ENCODE results near the gene ABHD12.

The ABHD12 gene

GRCh38 chr20:25254986-25255680 is 135.5 kb downstream of the ABHD12 start:
- ATAC-seq, result peak; percentile 75
- TF ChIP-seq GLIS3 (CRISPR knock-in tag; IDR thresholded peaks at IDR 0.05) (no peak), BACH2 (CRISPR knock-in tag; IDR thresholded peaks at IDR 0.05; ENCODE audit: borderline replicate concordance) (no peak), ZNF565 (CRISPR knock-in tag; conservative IDR thresholded peaks at IDR 0.05; ENCODE audit: low read depth) (no peak), ZNF70 (CRISPR knock-in tag; IDR thresholded peaks at IDR 0.05) (no peak)

- TF ChIP-seq ARNTL (CRISPR knock-in tag; IDR thresholded peaks at IDR 0.05; ENCODE audit: borderline replicate concordance, low read depth), result no peak
- no peak for TF ChIP-seq ZFP3 (CRISPR knock-in tag; IDR thresholded peaks at IDR 0.05)
- peak; percentile 81 for TF ChIP-seq TCF4 (CRISPR knock-in tag; IDR thresholded peaks at IDR 0.05; ENCODE audit: borderline replicate concordance)
- TF ChIP-seq CREB5 (CRISPR knock-in tag; IDR thresholded peaks at IDR 0.05; ENCODE audit: low read depth), result no peak
- TF ChIP-seq ISL1 (CRISPR knock-in tag; IDR thresholded peaks at IDR 0.05), result peak; percentile 80
- 0 out of 2 replicates have a peak, but pooled peaks have one; percentile 57 for TF ChIP-seq TSHZ2 (CRISPR knock-in tag; IDR thresholded peaks at IDR 0.05)
- ATAC-seq, result peak; percentile 40
These were observed 136.1 kb downstream of the ABHD12 start for GRCh38 chr20:25254571-25254970.

GRCh38 chr20:25253606-25254275 is 136.9 kb downstream of the ABHD12 start:
- no peak for ATAC-seq
- TF ChIP-seq PATZ1 (CRISPR knock-in tag; IDR thresholded peaks at IDR 0.05; ENCODE audit: borderline replicate concordance), result no peak
- TF ChIP-seq ZFP3 (CRISPR knock-in tag; IDR thresholded peaks at IDR 0.05), result no peak

GRCh38 chr20:25252686-25253421 is 137.8 kb downstream of the ABHD12 start:
- ATAC-seq, result no peak
- TF ChIP-seq TSHZ2 (CRISPR knock-in tag; IDR thresholded peaks at IDR 0.05) (no peak), ARNTL (CRISPR knock-in tag; IDR thresholded peaks at IDR 0.05; ENCODE audit: borderline replicate concordance, low read depth) (no peak), RARB (CRISPR knock-in tag; IDR thresholded peaks at IDR 0.05) (no peak), ZNF8 (CRISPR knock-in tag; IDR thresholded peaks at IDR 0.05) (no peak), SNAI2 (CRISPR knock-in tag; IDR thresholded peaks at IDR 0.05) (no peak), ZFP3 (CRISPR knock-in tag; IDR thresholded peaks at IDR 0.05) (no peak), TCF4 (CRISPR knock-in tag; IDR thresholded peaks at IDR 0.05; ENCODE audit: borderline replicate concordance) (no peak), ZNF565 (CRISPR knock-in tag; conservative IDR thresholded peaks at IDR 0.05; ENCODE audit: low read depth) (no peak), ZC3H10 (CRISPR knock-in tag; IDR thresholded peaks at IDR 0.05) (no peak), PPARA (CRISPR knock-in tag; IDR thresholded peaks at IDR 0.05; ENCODE audit: borderline replicate concordance) (no peak), GLIS3 (CRISPR knock-in tag; IDR thresholded peaks at IDR 0.05) (no peak), BACH2 (CRISPR knock-in tag; IDR thresholded peaks at IDR 0.05; ENCODE audit: borderline replicate concordance) (no peak), CSRNP3 (CRISPR knock-in tag; IDR thresholded peaks at IDR 0.05) (no peak), ESRRG (CRISPR knock-in tag; IDR thresholded peaks at IDR 0.05) (no peak), ISL1 (CRISPR knock-in tag; IDR thresholded peaks at IDR 0.05) (no peak)
